ENCODE data around the gene CFAP54.
"Not testable (repeated sequence)": the region's sequence is repeated elsewhere in the genome, so short reads cannot be mapped to it uniquely, and the experiment has no call there.

Gene CFAP54

DNA sequence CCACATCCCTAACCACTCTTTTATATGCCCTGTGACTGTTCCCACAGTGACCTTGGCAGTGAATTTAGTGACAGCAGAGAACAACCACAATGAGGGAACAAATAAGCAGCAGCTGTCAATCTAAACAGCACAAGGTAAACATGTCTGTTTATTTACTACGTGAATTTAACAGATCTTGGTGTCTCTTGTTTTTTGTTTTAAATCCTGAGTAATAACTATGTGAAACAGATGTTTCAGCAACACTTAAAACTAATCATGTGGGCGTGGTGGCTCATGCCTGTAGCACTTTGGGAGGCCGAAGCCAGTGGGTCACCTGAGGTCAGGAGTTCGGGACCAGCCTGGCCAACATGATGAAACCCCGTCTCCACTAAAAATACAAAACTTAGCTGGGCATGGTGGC, 17.0 kb upstream of the CFAP54 start:
- DNase-seq (ENCODE audit: low read depth in 1 of 2, low spot score in 1 of 2), result no peak

DNA sequence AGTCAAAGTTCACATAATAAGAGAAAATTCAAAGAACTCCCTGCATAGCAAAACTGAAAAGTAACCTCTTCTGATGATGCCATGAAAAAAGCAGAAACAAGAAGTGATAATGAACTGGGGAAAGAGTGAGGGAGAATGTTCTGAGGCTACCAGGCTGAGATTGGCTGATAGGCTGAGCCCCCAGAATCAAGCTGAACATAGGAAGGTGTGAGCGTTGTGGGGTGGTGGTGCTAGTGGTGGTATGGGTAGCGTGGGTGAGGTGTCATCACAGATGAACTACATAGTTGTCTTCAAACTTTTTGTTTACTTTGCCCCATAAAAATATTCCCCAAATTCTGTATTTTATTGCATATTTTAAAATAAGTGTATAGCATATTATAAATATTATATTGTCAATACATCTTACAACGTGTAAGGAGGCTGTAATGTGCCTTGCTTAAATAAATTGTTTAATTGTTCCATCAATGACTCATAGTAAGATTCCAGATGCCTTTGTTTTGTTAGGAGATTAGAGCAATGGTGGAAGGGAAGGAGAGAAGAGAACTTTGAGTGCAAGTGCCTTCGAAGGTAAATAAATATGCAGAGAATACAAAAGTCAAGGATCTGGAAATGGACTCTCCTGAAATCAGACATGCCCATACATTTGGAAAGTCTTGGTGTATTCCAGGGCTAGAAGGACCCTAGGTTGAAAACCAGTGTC, 15.8 kb upstream of the CFAP54 start:
- no peak for DNase-seq (ENCODE audit: low read depth in 1 of 2, low spot score in 1 of 2)

DNA sequence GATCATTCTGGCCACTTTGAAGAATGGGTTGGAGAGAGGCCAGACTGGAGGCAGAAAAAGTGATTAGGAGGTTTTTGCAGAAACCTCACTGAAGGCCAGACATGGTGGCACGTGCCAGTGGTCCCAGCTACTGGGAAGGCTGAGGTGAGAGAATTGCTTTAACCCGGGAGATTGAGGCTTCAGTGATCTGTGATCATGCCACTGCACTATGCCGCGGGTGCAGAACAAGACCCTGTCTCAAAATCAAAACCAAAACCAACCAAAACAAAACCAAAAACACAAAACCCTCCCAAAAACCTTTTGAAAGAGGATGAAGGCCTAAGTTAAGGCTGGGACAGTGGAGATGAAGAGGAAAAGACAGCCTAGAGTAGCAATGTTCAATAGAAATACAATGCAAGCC, 15.2 kb upstream of the CFAP54 start:
- DNase-seq (ENCODE audit: low read depth in 1 of 2, low spot score in 1 of 2), result no peak

GRCh38 chr12:96478011-96478410, 11.4 kb upstream of the CFAP54 start:
- no peak for DNase-seq (ENCODE audit: low read depth in 1 of 2, low spot score in 1 of 2)

GRCh38 chr12:96482086-96482485, 7.3 kb upstream of the CFAP54 start:
- DNase-seq (ENCODE audit: low read depth in 1 of 2, low spot score in 1 of 2), result no peak

GRCh38 chr12:96483116-96483515, 6.3 kb upstream of the CFAP54 start:
- DNase-seq (ENCODE audit: low read depth in 1 of 2, low spot score in 1 of 2), result no peak

GRCh38 chr12:96486751-96487613, 2.4 kb upstream of the CFAP54 start:
- no peak for DNase-seq (ENCODE audit: low read depth in 1 of 2, low spot score in 1 of 2)

GRCh38 chr12:96487634-96488033, 1.7 kb upstream of the CFAP54 start:
- no peak for DNase-seq (ENCODE audit: low read depth in 1 of 2, low spot score in 1 of 2)

- DNase-seq (ENCODE audit: low read depth in 1 of 2, low spot score in 1 of 2), result no peak
These were observed 3.7 kb downstream of the CFAP54 start for GRCh38 chr12:96493106-96493505.

- not testable (repeated sequence) for DNase-seq (ENCODE audit: low read depth in 1 of 2, low spot score in 1 of 2)
These were observed 4.8 kb downstream of the CFAP54 start for GRCh38 chr12:96494154-96494553.

GRCh38 chr12:96495155-96495554, 5.8 kb downstream of the CFAP54 start:
- no peak for DNase-seq (ENCODE audit: low read depth in 1 of 2, low spot score in 1 of 2)

DNA sequence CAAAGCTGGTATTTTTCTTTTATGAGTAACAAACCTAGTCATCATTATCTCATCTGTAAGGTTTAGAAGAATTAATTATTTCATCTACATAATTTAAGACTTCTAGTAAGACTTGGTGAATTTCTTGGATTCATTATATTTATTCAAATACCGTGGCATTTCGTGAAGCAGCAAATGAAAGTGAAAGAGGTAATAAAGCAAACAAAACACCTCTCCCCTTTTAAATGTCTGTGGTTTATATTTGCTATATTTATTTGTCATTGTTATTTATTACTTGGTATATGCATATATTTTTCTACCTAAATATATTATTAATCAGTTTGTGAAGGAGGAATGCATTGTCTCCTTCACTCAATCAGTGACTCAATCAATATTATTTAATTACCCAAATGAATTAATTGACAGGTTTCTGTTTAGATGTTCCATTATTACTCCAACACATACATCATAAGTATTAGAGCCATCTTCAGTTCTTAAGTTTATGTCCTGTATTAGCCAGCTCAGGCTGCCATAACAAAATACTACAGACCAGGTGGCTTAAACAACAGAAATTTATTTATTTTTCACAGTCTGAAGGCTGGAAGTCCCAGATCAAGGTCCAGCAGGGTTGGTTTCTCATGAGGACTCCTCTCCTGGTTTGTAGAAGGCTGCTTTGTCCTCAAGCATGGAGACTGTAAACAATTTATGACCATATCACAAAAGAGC, 6.6 kb downstream of the CFAP54 start:
- DNase-seq (ENCODE audit: low read depth in 1 of 2, low spot score in 1 of 2), result no peak

DNA sequence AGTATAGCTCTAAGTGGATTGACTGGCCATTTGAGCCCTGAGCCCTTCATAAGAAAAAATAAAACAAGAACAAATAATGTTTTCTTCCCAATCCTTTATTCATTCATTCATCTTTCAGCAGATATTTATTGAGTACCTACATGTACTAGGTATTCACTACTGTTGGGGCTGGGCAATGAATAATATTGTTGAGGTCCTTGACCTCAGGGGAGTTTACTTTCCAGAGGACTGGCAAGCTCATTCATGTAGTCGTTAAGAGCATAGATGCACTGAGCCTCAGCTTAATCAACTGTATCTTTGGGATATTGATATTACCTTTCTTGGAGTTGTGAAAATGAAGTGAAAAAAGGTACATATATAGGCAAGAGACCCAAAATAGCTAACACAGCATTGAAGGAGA, 7.6 kb downstream of the CFAP54 start:
- no peak for DNase-seq (ENCODE audit: low read depth in 1 of 2, low spot score in 1 of 2)

DNA sequence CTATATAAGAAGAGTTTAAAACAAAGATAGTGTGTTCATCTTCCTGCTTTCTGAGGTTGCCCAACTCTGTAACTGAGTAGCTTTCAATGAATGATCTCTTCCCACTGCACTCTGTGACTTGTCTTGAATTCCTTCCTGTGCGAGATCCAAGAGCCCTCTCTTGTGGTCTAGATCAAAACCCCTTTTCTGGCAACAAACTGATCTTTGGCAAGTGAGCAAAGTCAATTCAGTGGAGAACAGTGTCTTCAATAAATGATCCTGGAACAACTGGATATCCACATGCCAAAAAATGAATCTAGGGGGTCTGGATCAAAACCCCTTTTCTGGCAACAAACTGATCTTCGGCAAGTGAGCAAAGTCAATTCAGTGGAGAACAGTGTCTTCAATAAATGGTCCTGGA, 8.5 kb downstream of the CFAP54 start:
- DNase-seq (ENCODE audit: low read depth in 1 of 2, low spot score in 1 of 2), result no peak

GRCh38 chr12:96500693-96501092, 11.3 kb downstream of the CFAP54 start:
- no peak for DNase-seq (ENCODE audit: low read depth in 1 of 2, low spot score in 1 of 2)

GRCh38 chr12:96501133-96501761, 11.9 kb downstream of the CFAP54 start:
- DNase-seq (ENCODE audit: low read depth in 1 of 2, low spot score in 1 of 2), result peak; percentile 11 to 13

DNA sequence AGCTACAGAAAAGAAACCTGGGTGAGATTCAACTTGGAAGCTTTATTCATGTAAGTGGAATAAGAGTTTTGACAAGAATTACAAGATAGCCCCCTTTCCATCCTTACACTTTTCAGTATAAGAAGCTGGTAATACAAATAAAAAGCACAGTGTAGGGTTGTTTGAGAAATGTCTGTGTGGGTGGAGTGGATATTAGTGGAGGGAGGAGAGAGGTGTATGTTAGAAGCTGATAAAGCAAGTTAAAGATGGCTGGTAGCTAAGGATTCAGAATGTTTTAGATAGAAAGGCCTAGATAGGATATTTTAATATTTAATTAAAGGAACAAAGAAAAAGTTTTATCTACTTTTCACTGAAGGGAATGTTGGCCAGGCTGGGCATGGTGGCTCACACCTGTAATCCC, 12.5 kb downstream of the CFAP54 start:
- DNase-seq (ENCODE audit: low read depth in 1 of 2, low spot score in 1 of 2), result no peak

GRCh38 chr12:96502477-96502876, 13.1 kb downstream of the CFAP54 start:
- DNase-seq (ENCODE audit: low read depth in 1 of 2, low spot score in 1 of 2), result no peak

DNA sequence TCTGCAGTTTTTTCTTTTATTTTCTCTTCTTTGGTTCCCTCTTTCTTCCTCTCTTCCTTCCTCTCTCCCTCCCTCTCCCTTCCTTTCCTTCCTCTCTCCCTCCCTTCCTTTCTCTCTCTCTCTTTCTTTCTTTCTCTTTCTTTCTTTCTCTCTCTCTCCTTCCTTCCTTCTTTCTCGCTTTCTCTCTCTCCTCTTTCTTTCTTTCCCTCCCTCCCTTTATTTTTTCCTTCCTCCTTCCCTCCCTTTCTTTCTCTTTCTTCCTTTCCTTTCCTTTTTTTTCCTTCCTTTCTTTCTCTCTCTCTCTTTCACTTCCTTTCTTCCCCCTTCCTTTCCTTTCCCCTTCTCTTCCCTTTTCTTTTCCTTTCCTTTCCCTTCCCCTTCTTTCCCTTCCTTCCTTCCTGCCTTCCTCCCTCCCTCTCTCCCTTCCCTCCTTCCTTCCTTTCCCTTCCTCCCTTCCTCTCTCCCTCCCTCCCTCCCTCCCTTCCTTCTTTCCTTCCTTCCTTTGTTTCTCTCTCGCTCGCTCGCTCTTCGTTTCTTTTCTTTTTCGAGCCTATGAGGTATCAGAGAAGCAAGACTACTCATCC, 13.7 kb downstream of the CFAP54 start:
- DNase-seq (ENCODE audit: low read depth in 1 of 2, low spot score in 1 of 2), result no peak

- no peak for DNase-seq (ENCODE audit: low read depth in 1 of 2, low spot score in 1 of 2)
These were observed 14.6 kb downstream of the CFAP54 start for GRCh38 chr12:96503976-96504375.

DNA sequence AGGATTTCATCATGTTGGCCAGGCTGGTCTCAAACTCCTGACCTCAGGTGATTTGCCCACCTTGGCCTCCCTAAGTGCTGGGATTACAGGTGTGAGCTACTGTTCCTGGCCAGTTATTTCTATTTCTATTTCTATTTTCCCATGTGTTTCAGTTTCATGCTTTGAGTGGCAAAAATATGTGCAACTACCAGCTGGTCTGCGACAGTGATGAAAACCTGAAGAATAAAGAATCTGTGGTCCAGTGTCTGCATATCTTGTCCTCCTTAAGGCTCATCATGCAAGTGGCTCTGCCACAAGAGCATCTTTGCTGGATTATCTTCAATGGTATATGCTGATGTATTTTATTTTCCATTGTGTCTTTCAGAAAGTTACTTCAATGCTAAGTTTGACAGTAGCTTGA, 17.4 kb downstream of the CFAP54 start:
- DNase-seq (ENCODE audit: low read depth in 1 of 2, low spot score in 1 of 2), result no peak
